Left forelimb (tissue), 1 donor: ENCODE measurements around the gene PRTN3.
"Not testable (repeated sequence)": the region's sequence is repeated elsewhere in the genome, so short reads cannot be mapped to it uniquely, and the experiment has no call there.

Source experiments
- DNase-seq: peaks from one replicate; pipeline ENCODE4 v3.0.0-alpha.2; 2018; ENCODE audit warnings: low spot score

PRTN3 gene

GRCh38 chr19:867301-867793, 26.5 kb downstream of the PRTN3 start:
- no peak for DNase-seq

- DNase-seq, result no peak
Observed at GRCh38 chr19:867855-868457, 27.2 kb downstream of the PRTN3 start.

- DNase-seq, result no peak
Observed at GRCh38 chr19:868458-869244, 27.9 kb downstream of the PRTN3 start.

GRCh38 chr19:869245-870177, 28.7 kb downstream of the PRTN3 start:
- no peak for DNase-seq

GRCh38 chr19:870314-870713, 29.5 kb downstream of the PRTN3 start:
- no peak for DNase-seq

- DNase-seq, result no peak
Observed at GRCh38 chr19:870963-871401, 30.2 kb downstream of the PRTN3 start.

- no peak for DNase-seq
Observed at GRCh38 chr19:871446-872265, 30.9 kb downstream of the PRTN3 start.

- DNase-seq, result no peak
Observed at GRCh38 chr19:872266-872951, 31.6 kb downstream of the PRTN3 start.

GRCh38 chr19:873084-873483, 32.3 kb downstream of the PRTN3 start:
- no peak for DNase-seq

GRCh38 chr19:873561-874041, 32.8 kb downstream of the PRTN3 start:
- DNase-seq, result no peak

GRCh38 chr19:875265-875879, 34.6 kb downstream of the PRTN3 start:
- no peak for DNase-seq

GRCh38 chr19:876089-876488, 35.3 kb downstream of the PRTN3 start:
- no peak for DNase-seq

- DNase-seq, result no peak
Observed at GRCh38 chr19:876780-877314, 36.0 kb downstream of the PRTN3 start.

GRCh38 chr19:877992-878660, 37.3 kb downstream of the PRTN3 start:
- DNase-seq, result not testable (repeated sequence)

GRCh38 chr19:878751-879561, 38.2 kb downstream of the PRTN3 start:
- DNase-seq, result not testable (repeated sequence)

- DNase-seq, result no peak
Observed at GRCh38 chr19:879711-880438, 39.1 kb downstream of the PRTN3 start.

- DNase-seq, result no peak
Observed at GRCh38 chr19:881385-882071, 40.7 kb downstream of the PRTN3 start.
